NCI-H2081 (cell line): Measurements from ENCODE around the gene ARHGEF25.
A peak's percentile ranks its signal among the peaks of the same experiment; 100 is the strongest.
"Not testable (repeated sequence)": the region's sequence is repeated elsewhere in the genome, so short reads cannot be mapped to it uniquely, and the experiment has no call there.

ENCODE experiments used
- DNase-seq, 2 experiments: peaks; one replicate each; lab custom pipeline; 2025; lab: John Stamatoyannopoulos, UW

Gene ARHGEF25

DNA sequence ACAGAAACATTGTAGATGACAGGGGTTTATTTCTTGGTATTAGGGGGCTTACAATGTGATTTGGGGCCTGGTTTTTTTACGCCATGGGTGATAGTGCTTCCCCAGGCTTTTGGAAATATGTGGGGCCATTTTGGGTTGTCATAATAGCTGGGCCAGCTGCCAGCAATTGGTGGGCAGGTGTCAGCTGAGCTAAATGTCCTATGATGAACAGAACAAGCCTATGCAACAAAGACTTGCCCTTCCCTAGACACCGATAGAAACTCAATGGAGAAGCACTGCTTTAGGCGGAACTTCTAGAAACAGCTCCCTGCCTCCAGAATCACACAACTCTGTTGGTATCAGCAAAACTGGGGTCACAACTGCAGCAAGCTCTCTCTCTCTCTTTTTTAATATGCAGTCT is 26.9 kb downstream of the ARHGEF25 start:
- DNase-seq: no peak

DNA sequence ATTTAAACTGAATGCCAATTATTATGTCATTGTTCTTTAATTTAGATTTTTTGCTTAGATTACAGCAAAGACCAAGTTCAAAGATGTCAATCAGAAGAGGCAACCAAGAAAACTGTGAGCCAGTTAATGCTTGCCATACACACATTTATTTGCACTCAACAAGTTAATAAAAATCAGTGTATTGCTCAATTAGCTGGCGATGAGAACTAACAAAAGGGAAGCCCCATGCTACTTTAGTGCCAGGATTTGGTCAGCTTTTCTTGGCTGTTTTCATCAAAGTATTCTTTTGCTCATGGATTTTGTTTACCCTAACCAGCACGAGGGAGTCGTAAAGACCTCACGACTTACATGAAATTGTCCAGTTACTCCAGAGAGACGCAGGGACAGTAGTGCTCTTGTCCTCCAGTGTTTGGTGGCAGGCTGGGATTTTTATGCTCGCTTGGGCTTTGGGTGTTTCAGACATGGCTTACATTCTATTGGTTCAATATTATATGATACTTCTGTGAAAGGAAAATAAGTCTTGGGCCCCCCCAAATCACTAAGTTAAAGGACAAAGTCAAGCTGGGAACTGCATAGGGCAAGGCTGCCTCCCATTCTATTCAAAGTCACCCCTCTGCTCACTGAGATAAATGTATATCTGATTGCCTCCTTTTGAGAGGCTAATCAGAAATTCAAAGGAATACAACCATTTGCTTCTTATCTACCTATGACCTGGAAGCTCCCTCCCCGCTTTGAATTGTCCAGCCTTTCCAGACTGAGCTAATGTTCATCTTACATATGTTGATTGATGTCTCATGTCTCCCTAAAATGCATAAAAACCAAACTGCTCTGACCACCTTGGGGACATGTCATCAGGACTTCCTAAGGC is 29.2 kb downstream of the ARHGEF25 start:
- no peak for DNase-seq

DNA sequence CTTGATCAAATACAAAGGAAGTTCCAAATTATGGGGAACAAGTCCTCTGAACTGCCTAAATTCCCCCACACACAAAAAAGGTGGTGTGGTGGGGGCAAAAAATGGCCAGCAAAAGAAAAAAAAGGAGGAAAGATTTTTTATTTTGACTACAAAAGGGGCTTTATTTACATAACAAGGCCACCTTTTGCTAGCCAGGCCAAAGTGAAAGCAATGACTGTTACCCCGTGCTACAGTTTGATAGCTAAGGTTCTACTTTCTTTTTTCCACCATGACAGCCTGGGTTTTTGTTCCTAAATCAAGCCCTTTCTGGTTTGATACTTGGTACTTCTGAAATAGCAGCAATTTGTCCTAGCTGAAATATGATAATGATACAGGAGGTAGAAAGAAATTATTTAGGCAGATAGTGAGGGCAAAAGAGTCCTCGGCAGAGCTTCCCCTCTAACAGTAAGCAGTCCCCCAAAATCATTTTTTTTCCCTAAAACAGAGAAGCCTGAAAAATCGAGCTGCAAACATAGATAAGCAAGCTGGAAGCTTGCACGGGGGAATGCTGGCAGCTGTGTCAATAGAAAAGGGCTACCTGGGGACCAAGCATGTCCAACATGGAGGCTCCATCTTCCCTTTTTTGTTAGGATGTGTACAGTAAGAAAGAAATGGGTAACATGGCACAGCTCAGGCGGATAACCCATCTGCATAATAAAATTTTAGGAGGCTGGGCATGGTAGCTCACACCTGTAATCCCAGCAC is 30.6 kb downstream of the ARHGEF25 start:
- DNase-seq: no peak

DNA sequence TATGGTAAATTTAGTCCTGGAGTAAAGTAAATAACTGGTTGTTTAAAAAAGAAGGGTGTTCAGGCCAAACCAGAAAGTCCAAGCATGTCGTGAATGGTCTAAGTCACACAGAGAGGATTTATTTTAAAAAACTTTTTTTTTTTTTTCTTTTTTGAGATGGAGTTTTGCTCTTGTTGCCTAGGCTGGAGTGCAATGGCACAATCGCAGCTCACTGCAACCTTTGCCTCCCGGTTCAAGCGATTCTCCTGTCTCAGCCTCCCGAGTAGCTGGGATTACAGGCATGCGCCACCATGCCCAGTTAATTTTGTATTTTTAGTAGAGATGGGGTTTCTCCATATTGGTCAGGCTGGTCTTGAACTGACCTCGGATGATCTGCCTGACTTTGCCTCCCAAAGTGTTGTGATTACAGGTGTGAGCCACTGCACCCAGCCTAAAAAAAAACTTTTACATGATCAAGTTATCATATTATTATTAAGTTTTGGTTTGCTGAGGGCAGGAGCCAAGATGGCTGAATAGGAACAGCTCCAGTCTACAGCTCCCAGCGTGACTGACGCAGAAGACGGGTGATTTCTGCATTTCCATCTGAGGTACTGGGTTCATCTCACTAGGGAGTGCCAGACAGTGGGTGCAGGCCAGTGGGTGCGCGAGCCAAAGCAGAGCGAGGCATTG is 34.9 kb downstream of the ARHGEF25 start:
- peak; percentile 3 to 8 for DNase-seq

DNA sequence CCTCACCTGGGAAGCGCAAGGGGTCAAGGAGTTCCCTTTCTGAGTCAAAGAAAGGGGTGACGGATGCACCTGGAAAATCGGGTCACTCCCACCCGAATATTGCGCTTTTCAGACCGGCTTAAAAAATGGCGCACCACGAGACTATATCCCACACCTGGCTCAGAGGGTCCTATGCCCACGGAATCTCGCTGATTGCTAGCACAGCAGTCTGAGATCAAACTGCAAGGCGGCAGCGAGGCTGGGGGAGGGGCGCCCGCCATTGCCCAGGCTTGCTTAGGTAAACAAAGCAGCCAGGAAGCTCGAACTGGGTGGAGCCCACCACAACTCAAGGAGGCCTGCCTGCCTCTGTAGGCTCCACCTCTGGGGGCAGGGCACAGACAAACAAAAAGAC is 35.4 kb downstream of the ARHGEF25 start:
- not testable (repeated sequence) for DNase-seq

DNA sequence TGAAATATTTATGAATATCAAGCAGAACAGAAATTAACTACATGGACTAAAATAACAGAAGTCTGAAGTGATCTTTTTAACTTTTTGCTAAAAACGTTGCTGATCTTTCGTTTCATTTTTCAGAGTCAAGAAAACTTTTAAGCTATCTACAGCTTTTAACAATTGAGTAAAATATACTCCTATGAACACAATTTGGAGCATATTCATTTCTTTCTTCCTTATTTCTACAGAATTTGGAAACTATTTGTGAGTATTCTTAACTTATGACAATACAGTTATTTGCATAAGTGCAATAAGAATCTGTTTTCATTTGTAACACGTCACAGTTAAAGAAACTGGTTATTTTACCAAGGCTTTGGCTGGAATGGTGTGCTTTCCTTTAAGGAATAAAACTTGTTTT is 42.8 kb downstream of the ARHGEF25 start:
- no peak for DNase-seq

DNA sequence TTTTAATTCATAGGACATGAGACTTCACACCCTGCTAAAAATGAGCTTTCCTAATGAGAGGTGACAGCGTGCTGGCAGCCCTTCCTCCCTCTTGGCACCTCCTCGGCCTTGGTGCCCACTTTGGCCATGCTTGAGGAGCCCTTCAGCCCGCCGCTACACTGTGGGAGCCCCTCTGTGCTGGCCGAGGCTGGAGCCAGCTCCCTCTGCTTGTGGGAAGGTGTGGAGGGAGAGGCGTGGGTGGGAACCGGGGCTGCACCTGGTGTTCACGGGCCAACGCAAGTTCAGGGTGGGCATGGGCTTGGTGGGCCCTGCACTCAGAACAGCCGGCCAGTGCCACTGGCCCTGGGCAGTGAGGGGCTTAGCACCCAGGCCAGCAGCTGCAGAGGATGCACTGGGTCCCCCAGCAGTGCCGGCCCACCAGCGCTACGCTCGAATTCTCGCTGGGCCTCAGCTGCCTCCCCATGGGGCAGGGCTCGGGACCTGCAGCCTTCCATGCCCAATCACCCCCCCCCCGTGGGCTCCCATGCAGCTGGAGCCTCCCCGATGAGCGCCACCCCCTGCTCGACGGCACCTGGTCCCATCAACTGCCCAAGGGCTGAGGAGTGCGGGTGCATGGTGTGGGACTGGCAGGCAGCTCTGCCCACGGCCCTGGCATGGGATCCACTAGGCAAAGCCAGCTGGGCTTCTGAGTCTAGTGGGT is 44.5 kb downstream of the ARHGEF25 start:
- no peak for DNase-seq

DNA sequence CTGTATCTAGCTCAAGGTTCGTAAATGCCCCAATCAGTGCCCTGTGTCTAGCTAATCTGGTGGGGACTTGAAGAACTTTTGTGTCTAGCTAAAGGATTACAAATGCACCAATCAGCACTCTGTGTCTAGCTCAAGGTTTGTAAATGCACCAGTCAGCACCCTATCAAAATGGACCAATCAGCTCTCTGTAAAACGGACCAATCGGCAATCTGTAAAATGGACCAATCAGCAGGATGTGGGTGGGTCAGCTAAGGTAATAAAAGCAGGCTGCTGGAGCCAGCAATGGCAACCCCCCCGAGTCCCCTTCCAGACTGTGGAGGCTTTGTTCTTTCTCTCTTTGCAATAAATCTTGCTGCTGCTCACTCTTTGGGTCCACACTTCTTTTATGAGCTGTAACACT is 45.2 kb downstream of the ARHGEF25 start:
- not testable (repeated sequence) for DNase-seq

DNA sequence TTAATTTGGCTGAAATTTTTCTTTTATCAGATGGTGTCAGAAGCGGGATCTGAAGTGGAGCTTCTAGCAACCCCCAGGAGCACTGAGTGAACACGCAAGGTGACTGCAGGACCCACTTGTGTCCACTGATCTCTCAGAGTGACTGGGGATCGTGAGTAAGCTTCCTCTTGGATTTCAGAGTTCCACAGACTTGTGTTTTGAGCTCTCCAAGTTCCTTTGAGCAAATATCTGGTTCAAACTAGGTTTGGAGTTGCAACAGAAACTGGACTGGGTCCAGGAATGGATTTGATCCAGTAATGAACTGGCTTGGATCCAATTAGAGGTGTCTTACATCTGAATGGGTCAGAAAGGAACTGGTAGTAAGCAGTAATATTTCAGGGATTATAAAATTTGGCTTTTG is 46.5 kb downstream of the ARHGEF25 start:
- no peak for DNase-seq

DNA sequence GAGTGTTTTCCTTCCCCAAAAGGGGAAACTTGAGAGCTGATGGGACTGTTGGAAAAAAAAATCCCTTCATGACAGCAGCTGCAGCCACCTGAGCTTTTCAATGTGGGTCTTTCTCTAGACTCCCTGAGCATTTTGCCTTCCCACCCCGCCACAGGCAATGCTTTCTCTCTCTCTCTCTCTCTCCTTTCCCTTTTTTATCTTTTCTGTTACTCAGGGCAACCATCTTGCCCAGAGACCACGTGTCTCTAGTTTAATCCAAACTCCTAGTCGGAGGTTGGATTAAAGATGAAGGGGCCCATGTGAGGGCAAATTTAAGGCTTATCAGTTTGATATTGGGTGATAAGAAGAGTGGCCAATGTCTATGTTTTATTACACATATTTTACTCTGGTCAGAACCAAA is 47.7 kb downstream of the ARHGEF25 start:
- DNase-seq: no peak

DNA sequence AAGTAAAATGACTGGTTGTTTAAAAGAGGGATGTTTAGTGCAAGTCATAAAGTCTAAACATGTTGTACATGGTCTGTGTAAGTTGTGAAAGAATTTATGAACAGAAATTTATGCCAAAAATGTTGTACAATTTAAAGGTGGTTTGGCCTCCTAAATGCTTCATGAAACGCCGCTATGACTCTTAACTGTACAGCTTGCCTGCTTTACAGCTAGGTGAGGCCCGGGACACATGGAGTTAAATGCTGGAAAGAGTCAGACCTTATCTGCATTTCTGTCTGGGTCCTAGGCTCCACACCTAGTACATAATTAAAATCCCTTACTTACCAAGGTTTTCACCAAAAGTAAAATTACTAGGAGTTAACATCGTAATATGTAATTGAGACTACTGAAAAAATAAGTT is 50.1 kb downstream of the ARHGEF25 start:
- DNase-seq: no peak

DNA sequence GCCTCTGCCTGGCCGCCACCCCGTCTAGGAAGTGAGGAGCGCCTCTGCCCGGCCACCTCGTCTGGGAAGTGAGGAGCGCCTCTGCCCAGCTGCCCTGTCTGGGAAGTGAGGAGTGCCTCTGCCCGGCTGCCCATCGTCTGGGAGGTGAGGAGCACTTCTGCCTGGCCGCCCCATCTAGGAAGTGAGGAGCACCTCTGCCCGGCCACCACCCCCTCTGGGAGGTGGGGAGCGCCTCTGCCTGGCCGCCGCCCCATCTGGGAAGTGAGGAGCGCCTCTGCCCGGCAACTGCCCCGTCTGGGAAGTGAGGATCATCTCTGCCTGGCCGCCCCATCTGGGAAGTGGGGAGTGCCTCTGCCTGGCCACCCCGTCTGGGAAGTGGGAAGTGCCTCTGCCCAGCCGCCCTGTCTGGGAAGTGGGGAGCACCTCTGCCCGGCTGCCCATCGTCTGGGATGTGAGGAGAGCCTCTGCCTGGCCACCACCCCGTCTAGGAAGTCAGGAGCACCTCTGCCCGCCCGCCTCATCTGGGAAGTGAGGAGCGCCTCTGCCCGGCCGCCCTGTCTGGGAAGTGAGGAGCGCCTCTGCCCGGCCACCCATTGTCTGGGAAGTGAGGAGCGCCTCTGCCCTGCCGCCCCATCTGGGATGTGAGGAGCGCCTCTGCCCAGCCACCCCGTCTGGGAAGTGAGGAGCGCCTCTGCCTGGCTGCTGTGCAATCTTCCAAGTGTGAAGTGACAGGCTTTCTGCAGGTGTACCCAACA is 54.0 kb downstream of the ARHGEF25 start:
- DNase-seq: not testable (repeated sequence)
